Neural cell (in vitro differentiated cells): ENCODE data around the gene ZNF148. TPM values are rescaled to one million over a fixed set of nuclear protein-coding genes. Genes with fewer than 3 reads are reported as not detected.

Experiments used
- H2AFZ ChIP-seq: fragments of 200-600, 300-800 bp; sonication (generic), shearing (Covaris generic); 2 replicates; pipeline ENCODE4 v1.6.0; 2014; ENCODE audit warnings: low read depth, mild to moderate bottlenecking, antibody characterized with exemption, low read length, moderate library complexity
- H3F3A ChIP-seq: fragments of 200-600 bp; shearing (Covaris generic); 2 replicates; pipeline ENCODE4 v1.6.1; 2016; ENCODE audit warnings: mild to moderate bottlenecking, moderate library complexity, mixed read lengths, antibody characterized with exemption, low read length; ENCODE audit not compliant: insufficient read depth, poor library complexity, severe bottlenecking
- H3K27ac ChIP-seq: fragments of 200-600, 300-800 bp; sonication (generic), shearing (Covaris generic); 2 replicates; pipeline ENCODE4 v1.5.1; 2014; ENCODE audit warnings: mild to moderate bottlenecking, low read length, moderate library complexity
- H3K27me3 ChIP-seq: fragments of 300-800, 200-600 bp; sonication (generic), shearing (Covaris generic); 2 replicates; pipeline ENCODE4 v1.6.0; 2014; ENCODE audit warnings: mild to moderate bottlenecking, low read depth, low read length, moderate library complexity; ENCODE audit not compliant: insufficient read depth
- H3K36me3 ChIP-seq: fragments of 300-800, 200-600 bp; sonication (generic), shearing (Covaris generic); 2 replicates; pipeline ENCODE4 v1.5.1; 2014; ENCODE audit warnings: mild to moderate bottlenecking, antibody characterized with exemption, low read length, moderate library complexity; ENCODE audit not compliant: insufficient read depth
- H3K4me2 ChIP-seq: fragments of 300-800, 200-600 bp; sonication (generic), shearing (Covaris generic); 2 replicates; pipeline ENCODE4 v1.6.0; 2014; ENCODE audit warnings: mild to moderate bottlenecking, low read length
- H3K4me3 ChIP-seq: fragments of 300-800, 200-600 bp; sonication (generic), shearing (Covaris generic); 2 replicates; pipeline ENCODE4 v1.5.1; 2014; ENCODE audit warnings: mild to moderate bottlenecking, low read length, moderate library complexity
- H3K79me2 ChIP-seq: fragments of 200-600 bp; shearing (Covaris generic); replicated peaks from 2 replicates; pipeline ENCODE4 v1.6.0; 2014; ENCODE audit warnings: mild to moderate bottlenecking, low read length, moderate library complexity; ENCODE audit not compliant: insufficient read depth
- H3K9ac ChIP-seq: fragments of 300-800, 200-600 bp; sonication (generic), shearing (Covaris generic); 2 replicates; pipeline ENCODE4 v1.6.1; 2016; ENCODE audit warnings: mild to moderate bottlenecking, low read length, mixed read lengths
- H3K9me2 ChIP-seq: fragments of 200-600 bp; shearing (Covaris generic); 2 replicates; pipeline ENCODE4 v1.6.1; 2016; ENCODE audit warnings: mild to moderate bottlenecking, low read length, mixed read lengths; ENCODE audit not compliant: insufficient read depth
- H3K9me3 ChIP-seq: fragments of 200-600, 300-800 bp; sonication (generic), shearing (Covaris generic); 2 replicates; pipeline ENCODE4 v1.6.1; 2016; ENCODE audit warnings: mild to moderate bottlenecking, mixed run types, low read length, moderate library complexity, mixed read lengths
- H4K20me1 ChIP-seq: fragments of 200-600 bp; shearing (Covaris generic); 2 replicates; pipeline ENCODE4 v1.6.1; 2016; ENCODE audit warnings: mild to moderate bottlenecking, mixed run types; ENCODE audit not compliant: insufficient read depth
- CTCF ChIP-seq: fragments of 450-650 bp; IDR thresholded peaks from 2 replicates; pipeline ENCODE4 v1.5.1; 2014; ENCODE audit warnings: antibody characterized with exemption, mild to moderate bottlenecking, moderate library complexity; ENCODE audit not compliant: poor library complexity, severe bottlenecking
- EP300 ChIP-seq: fragments of 450-650 bp; conservative IDR thresholded peaks from 2 replicates; pipeline ENCODE4 v1.6.1; 2014; ENCODE audit warnings: antibody characterized with exemption, mild to moderate bottlenecking, moderate library complexity; ENCODE audit not compliant: poor library complexity, severe bottlenecking
- EZH2 ChIP-seq: fragments of 200-600, 300-800 bp; shearing (Covaris generic), sonication (generic); IDR thresholded peaks from 2 replicates; pipeline ENCODE4 v1.6.1; 2014; ENCODE audit warnings: antibody characterized with exemption, low read length, borderline replicate concordance, mild to moderate bottlenecking; ENCODE audit not compliant: insufficient read depth, poor library complexity, severe bottlenecking
- MXI1 ChIP-seq: fragments of 450-650 bp; conservative IDR thresholded peaks from 2 replicates; pipeline ENCODE4 v1.6.1; 2014; ENCODE audit warnings: antibody characterized with exemption, mild to moderate bottlenecking; ENCODE audit not compliant: poor library complexity, severe bottlenecking
- POLR2AphosphoS5 ChIP-seq: IDR thresholded peaks from 2 replicates; pipeline ENCODE4 v1.6.1; 2012
- RAD21 ChIP-seq: fragments of 450-650 bp; conservative IDR thresholded peaks from 2 replicates; pipeline ENCODE4 v1.6.1; 2014; ENCODE audit warnings: antibody characterized with exemption, mild to moderate bottlenecking, moderate library complexity
- REST ChIP-seq: IDR thresholded peaks from 2 replicates; pipeline ENCODE4 v1.6.1; 2012; ENCODE audit warnings: borderline replicate concordance
- SMC3 ChIP-seq: fragments of 450-650 bp; conservative IDR thresholded peaks from 2 replicates; pipeline ENCODE4 v1.6.1; 2014; ENCODE audit warnings: antibody characterized with exemption, mild to moderate bottlenecking, moderate library complexity; ENCODE audit not compliant: poor library complexity
- TAF1 ChIP-seq: IDR thresholded peaks from 2 replicates; pipeline ENCODE4 v1.6.1; 2012; ENCODE audit warnings: low read depth
- polyA plus RNA-seq: library from polyadenylated mRNA; depleted of rRNA; stranded (reverse); fragments of >200 nt; gene quantifications from 2 replicates; pipeline ENCODE4 v1.2.3, GENCODE V29; 2014

Gene ZNF148
- polyA plus RNA-seq, 1 donor from 2014 or later: 16.9 TPM

- no peaks in the 10 kb centered on the region for H3K36me3 ChIP-seq
- peaks cover 4% of the 10 kb centered on the region for H4K20me1 ChIP-seq
- peak overlapping the region; percentile 56 for H3K27ac ChIP-seq
- peak overlapping the region; percentile 73 for H3K4me3 ChIP-seq
- H3K9ac ChIP-seq: peak overlapping the region; percentile 70
- peaks cover 90% of the 10 kb centered on the region for H3K79me2 ChIP-seq
- no peak for TF ChIP-seq MXI1
- H3F3A ChIP-seq: no peaks in the 10 kb centered on the region
- H3K4me2 ChIP-seq: peak overlapping the region; percentile 45
- no peak overlapping the region for H2AFZ ChIP-seq
- no peaks in the 10 kb centered on the region for H3K9me3 ChIP-seq
- H3K27me3 ChIP-seq: no peaks in the 10 kb centered on the region
- H3K9me2 ChIP-seq: no peaks in the 10 kb centered on the region
Measured at GRCh38 chr3:125356140-125357026, 18.7 kb downstream of the ZNF148 start.

GRCh38 chr3:125353659-125354058 lies 21.5 kb downstream of the ZNF148 start:
- Histone ChIP-seq H3K36me3 (no peaks in the 10 kb centered on the region), H3K79me2 (peaks cover 94% of the 10 kb centered on the region), H3K9me2 (no peaks in the 10 kb centered on the region), H3K27me3 (no peaks in the 10 kb centered on the region), H3K9ac (no peak overlapping the region), H3K27ac (no peak overlapping the region), H3F3A (no peaks in the 10 kb centered on the region), H2AFZ (no peak overlapping the region), H3K9me3 (no peaks in the 10 kb centered on the region), H3K4me3 (no peak overlapping the region), H3K4me2 (no peak overlapping the region), H4K20me1 (no peaks in the 10 kb centered on the region)
- TF ChIP-seq REST (no peak), EZH2 (no peak), EP300 (no peak), SMC3 (no peak), CTCF (no peak), POLR2AphosphoS5 (no peak)

GRCh38 chr3:125353128-125353527 lies 22.0 kb downstream of the ZNF148 start:
- H3K9me3 ChIP-seq: no peaks in the 10 kb centered on the region
- H3K27me3 ChIP-seq: no peaks in the 10 kb centered on the region
- H3K4me2 ChIP-seq: no peak overlapping the region
- no peaks in the 10 kb centered on the region for H3F3A ChIP-seq
- H3K9ac ChIP-seq: no peak overlapping the region
- TF ChIP-seq EZH2 (no peak), EP300 (no peak), SMC3 (no peak), RAD21 (no peak), TAF1 (no peak), REST (no peak)
- no peak overlapping the region for H2AFZ ChIP-seq
- no peak overlapping the region for H3K4me3 ChIP-seq
- H3K27ac ChIP-seq: no peak overlapping the region
- H3K36me3 ChIP-seq: no peaks in the 10 kb centered on the region
- peaks cover 90% of the 10 kb centered on the region for H3K79me2 ChIP-seq
- no peaks in the 10 kb centered on the region for H4K20me1 ChIP-seq
- no peaks in the 10 kb centered on the region for H3K9me2 ChIP-seq
